IPS DF 4.7 (cell line): ENCODE measurements around the gene DYSF.

Experiments
- DNase-seq: peaks from one replicate; pipeline ENCODE4 v3.0.0-alpha.2; 2013; ENCODE audit warnings: low spot score; ENCODE audit errors: extremely low read depth

DYSF gene

DNA sequence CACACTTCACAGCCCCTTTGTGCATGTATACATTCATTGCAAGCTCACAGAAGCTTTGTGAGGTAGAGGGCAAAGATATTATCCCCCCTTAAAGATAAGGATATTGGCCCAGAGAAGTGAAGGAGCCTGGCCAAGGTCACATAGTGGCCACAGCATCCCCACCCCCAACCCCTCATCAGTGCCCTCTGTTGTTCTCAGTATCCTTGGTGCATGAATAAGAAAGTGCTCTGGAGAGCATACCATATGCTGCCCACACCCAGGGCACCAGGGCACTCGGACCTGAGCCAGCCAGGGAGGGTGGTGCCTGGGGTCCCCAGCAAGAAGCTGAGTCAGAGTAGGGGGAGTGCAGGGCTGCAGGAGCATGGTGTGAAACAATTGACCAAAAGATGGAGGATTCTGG, 3.3 kb downstream of the DYSF start:
- DNase-seq = no peak

DNA sequence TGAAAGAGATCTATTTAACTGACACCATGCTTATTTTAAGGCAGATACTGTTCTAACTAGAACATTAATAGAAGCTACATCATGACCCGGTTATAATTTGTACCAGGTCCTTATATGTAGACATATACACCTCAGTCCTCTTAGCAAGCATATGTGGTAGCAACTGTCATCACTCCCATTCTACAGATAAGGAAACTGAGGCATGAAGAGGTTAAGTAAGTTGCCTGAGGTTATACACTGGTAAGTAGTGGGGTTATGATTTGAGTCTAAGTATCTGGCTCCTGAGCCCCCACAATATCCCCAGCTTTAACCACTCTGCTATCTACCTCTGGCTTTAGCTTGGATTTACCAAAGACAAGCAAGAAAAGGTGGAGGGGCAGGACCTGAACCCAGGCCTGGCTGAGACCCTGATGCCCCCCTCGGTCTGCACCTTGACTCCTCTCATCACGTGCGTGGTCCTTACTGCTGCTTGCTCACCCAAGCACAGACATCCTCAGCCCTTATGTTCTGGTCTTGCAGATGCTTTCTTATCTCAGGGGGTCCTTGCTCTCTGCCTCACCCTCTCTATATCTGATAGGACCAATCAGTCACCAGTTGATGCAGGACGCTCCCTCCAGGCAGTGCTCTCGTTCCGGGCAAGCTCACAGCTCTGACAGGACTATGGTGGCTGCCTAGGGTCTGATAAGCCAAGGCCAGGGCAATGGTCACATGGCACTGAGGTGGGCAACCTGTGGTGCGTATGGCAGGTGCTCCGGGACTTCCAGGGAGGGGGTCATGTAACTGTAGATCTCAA, 4.0 kb downstream of the DYSF start:
- no peak for DNase-seq

DNA sequence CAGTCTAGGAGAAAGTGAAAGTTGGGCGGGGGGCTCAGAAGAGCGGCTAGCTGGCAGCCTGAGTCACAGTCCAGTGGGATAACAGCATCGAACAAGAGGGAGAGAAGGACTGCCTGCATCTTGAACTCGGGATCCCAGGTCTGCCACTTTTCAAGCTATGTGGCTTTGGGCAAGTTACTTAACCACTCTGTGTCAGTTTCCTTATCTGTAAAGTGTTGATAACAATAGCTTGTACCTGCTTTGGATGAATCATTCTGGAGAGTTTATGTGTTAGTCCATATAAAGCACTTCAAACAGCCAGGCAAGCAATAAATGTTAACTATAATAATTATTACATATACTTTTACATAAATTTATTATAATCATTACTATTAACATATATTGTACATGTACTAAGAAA, 4.6 kb downstream of the DYSF start:
- no peak for DNase-seq

DNA sequence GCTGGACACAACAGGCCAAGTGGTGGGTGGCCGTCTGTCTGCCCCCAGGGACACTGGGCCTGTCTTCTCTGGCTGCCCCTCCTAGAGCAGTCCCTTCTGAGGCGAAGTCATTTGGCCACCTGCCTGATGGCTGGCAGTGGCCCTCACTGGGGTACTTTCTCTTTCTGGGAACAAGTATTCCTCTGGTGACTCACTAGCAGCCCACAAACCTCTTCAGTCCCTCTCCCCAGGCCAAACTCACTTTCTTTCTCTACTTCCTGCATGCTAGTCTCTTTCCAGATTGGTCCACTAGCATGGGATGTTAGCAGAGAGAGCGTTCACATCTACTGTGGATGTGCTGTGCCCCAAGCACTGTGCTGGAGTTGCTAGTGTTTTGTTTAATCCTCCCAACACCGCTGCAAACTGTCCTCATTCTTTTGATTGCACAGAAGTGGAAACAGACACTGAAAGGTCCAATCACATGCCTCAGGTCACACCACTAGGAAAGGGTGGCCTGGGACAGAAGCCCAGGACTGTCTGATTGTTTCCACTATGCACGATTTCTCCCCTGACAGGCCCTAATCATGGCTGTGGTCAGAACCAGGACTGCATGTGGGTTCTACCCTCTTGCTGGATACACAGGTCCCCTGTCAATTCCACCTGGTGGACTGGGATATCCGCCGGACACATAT, 5.2 kb downstream of the DYSF start:
- no peak for DNase-seq

DNA sequence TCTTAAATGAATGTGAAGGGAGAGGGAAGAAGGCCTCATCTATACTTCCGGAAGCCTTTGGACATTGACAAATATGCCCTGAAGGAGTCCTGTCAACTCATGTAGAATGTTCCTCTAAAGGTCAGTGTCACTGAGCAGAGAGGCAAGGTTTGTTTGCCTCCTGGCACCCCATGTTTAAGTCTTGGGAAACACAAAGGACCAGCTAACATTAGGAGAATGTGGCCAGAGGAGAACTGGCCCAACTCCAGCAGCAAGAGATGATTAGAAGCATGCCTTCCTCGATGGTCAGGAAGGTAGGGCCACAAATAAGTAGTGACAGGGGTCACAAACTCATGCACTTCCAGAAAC, 5.7 kb downstream of the DYSF start:
- no peak for DNase-seq

DNA sequence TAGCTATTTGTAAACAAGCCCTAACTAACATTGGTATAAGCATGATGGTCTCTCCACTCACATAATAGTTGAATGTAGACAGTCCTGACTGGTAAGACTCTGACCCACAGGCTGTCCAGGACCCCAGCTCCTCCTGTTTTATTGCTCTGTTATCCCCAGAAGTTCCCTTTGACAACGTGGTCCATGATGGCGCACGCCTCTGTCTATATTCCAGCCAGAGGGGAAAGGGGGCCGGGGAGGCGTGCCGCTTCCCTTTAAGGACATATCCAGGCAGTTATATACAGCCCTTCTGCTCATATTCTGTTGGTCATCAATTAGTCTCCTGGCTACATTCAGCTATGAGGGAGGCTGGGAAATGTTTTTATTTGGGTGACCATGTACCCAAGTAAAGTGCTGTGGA, 6.7 kb downstream of the DYSF start:
- no peak for DNase-seq

DNA sequence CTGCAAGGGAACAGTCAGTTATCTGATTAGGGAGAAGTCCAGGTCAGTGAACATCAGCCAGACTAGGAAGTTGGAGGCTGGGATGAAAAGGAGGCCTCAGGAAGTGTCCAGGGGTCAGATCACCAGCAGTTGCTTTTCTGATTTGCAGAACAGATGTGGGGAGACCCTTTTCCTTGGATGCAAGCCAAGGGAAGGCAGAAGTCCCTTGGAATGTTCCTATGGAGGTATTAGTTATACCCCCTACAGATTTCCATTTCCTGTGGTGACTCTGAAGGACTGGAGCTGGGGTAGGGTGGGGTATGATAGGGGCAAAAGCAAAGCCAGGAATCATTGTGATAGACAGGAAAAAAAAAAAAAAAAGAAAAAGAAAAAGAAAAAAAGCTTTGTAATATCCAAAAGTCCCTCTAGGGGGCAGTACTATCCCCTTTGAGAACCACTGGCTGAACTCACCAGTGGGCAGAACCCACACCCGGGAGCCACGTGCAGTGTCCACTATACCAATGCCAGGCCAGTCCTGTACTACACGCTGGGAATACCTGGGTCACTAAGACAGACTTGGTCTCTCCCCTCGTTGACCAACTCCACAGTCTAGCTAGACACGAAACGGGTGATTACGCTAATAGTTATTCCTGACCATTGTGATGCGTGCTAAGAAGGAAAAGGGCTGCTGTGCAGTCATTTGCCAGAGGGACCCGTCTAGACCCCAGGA, 7.4 kb downstream of the DYSF start:
- no peak for DNase-seq

DNA sequence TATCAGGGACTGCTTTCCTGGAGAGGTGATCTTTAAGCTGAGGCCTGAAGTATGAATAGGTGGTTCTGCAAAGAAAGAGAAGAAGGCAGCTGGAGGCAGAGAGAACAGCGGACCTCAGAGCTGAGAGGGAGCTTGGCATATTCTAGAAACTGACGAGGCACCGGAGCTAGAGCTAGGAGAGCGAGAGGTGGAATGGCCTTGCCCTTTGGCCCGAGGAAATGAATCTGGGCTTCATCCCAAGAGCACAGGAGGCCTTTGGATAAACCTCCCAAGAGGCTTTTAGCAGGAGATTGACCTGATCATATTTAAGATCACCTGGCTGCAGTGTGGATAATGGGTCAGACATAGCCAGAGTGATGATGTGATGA, 7.9 kb downstream of the DYSF start:
- DNase-seq = no peak

DNA sequence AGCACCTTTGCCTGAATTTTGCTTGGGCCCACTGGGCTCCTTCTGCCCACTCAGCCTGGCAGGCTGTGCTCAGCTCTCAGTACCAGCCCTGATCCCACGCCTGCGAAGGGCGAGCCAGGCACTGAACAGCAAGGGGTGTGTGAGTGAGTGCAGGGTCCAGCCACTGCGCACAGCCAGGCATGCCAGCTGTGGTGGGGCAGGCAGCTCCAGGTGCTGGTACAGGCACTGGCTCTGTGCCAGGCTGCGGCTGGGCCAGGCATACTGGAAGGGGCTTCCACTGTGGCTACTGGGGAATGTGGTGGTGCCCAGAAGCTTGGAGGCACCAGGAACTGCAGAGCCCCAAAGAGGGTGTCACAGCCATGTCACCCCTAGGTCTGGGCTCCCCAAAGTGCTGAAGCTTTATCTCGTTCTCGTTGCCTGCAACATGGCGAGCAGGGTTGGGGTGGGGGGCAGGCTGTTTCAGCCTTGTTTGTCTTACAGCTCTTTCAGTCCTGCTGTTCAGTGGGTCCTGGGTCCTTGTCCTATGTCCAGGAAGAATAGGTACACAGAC, 8.8 kb downstream of the DYSF start:
- no peak for DNase-seq

DNA sequence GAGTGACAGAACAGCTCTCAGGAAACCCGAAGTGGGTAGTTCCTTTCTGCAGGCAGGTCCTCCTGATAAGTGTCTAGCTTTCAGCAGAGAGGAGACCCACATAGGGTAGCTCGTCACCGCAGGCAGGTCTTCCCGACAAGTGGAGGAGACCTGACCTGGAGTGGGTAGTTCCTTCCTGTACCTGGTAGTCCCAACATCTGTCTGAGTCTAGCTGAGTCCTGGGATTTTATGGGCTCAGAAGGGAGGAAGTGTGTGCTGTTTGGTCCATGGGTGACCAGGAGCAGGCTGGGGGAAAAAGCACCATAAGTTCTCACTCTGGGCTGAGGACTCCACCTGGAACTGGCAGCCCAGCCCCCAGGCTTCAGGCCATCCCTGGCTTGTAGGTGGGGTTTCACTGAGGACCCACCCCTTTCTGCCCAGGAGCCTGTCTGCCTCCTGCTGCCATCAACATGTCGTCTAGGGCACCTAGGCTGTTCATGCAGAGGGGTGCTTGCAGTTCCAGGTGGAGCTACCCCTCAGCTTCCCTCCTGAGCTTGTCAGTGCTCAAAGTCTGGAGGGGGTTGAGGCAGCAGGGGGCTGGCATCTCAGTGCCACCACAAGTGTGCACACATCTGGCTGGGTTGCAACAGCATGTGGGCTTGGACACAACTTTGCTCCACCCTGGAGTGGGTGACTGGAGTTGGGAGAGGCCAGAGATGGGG, 9.4 kb downstream of the DYSF start:
- DNase-seq = no peak

DNA sequence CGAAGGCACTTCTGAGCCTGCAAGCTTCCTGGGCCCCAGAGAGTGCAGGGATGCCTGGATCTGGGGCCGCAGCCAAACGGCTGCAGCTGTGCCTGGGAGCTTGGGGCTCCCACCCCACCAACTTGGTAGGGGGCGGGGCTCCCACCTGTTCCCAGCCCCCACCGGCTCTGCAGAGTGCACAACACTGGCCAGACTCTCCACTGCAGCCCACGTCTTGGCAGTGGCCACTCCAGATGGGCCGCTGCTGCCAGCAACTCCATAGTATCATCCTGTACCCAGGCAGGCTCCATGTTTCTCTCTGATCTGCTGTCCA, 9.9 kb downstream of the DYSF start:
- no peak for DNase-seq

DNA sequence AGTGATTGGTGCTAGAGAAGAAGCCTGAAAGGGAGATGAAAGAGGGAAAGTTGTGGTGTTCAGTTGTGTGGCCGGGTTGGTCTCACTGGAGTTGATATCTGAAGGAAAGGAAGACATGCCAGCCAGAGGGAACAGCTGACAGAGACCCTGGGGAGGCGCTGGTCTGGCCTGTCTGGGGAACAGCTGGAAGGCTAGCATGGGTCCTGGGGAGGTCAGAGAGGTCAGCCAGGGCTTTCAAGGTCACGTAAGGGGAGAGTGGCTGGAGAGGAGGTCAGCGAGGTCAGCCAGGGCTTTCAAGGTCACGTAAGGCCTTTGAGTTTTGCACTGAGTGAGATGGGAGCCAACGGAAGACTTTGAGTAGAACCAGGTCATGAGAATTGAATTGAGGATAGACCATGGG, 11.0 kb downstream of the DYSF start:
- DNase-seq = no peak

DNA sequence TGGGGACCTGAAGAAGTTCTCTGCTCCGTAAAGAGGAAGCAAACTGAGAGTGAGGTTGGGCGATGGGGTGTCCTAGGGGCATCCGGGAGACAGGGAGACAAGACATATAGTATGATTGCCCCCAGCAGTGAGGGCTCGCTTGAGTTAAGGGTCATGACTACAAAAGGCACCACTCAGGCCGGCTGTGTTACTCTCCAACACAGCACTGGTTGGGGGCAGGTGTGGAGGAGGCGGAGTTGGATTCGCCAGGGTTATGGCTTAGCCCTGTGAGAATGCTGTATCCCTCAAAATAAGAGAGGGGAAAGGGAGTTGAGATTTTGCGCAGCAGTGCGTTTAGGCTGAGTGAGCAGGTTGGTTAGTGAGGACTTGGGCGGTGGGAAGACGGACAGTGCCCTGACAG, 12.0 kb downstream of the DYSF start:
- DNase-seq = no peak

DNA sequence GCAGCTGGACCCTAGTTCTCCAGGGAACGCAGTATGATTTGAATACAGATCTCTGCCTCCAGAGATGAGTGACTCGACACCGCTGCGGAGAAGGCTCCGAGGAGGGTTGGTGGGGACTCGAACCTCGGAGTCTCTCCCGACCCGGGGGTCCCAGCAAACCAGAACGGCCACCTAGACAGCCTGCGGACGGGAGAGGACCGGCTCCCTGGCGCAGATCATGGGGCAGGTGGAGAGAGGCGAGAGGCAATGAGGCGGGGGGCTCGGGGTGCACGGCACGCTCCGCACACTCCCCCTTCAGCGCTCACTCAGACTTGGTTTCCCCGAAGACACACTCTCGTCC, 12.6 kb downstream of the DYSF start:
- no peak for DNase-seq

DNA sequence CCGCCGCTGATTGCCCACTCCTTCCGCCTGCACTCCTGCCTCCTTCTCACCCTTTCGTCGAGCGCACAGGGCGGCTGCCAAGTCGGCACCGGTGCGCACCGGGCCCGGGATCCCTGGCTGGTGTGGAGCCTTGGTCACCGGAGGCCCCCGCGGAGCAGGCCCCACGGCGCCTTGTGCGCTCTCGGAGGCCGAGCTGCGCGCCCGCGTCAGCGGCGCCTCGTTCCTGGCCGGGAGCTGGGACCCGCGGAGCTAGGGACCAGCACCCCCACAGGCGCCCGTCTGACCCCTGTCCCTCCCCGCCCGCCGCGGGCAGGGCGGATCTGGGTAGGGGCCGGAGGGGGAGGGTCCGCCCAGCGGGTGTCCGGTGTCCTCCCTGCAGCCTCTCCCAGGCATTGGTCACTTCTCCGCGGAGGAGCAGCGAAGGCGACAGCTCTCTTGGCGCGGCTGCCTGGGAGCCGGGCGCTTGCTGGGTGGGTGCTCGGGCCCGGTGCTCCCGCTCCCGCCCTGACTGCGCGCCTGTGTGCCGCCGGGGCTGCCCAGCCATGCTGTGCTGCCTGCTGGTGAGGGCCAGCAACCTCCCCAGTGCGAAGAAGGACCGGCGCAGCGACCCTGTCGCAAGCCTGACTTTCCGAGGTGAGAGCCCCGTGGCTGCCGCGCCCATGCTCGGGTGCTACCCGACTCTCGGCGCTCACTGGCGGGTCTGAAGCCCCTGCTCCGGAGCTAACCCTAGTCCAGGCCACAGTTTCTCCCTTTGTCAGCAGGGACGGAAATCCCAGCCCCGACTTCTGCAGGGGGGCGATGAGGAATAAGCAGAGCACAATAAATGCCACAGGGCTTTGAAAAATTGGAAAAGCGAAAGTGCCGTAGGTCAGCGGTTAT, 13.2 kb downstream of the DYSF start:
- DNase-seq = no peak

DNA sequence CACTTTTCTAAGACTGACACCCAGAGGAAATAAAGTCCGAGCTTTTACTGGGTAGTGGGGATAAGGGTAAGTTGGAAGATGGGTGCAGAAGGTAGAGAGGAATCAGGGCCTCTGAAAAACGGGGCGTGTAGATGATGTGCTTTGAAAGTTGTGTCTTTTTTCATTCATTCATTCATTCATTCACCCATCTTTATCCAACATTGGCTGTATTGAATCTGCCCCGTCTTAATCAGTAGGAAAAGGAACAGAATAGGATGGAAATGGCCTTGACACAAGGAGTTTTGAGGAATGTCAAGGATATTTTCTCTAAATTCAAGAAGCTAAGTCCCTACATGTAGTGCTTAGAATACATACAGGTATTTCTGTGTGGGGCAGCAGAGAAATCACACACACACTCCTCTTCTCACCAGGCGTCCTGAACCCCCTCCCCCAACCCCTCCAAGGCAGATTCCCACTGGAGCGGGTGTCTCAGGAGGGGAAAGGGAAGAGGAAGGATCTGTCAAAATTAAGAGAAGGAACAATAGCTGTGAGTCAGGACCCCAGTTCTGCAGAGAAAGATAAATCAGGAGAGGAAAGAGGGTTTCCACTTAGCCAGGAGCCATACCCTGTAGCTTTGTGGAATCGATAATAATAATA, 13.9 kb downstream of the DYSF start:
- no peak for DNase-seq

DNA sequence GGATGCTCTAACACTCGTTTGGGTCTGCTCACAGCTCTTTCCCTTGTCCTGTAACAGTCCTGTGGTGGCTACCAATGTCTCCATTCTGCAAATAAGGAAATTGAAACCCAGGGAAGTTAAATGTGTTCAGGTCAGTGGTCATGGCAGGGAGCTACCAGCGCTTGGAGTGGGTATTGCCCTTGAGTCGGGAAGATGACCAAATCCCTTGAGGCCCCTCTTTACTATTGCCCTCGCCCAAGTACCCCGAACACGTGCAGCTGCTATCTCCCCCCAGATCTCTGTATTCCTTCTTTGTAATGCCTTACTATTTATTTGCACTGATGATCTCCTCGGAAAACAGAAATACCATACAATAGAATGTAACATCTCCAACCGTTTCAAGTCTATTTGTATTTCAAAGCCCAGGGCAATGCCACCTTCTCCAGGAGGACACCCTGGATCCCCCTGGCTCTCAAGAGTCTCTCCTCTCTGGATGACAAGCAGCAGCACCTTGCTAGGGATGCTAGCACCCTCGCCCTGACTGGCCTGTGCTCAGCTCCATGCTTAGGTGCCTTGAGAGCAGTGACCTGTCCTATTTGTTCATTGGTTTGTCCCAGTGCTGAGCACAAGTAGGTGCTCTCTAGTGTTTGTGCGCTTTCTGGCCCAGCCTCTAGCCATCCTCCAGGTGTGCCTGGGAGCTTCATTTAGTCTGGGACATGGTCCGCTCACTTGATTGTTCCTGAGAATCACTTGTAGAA, 15.1 kb downstream of the DYSF start:
- DNase-seq = no peak

DNA sequence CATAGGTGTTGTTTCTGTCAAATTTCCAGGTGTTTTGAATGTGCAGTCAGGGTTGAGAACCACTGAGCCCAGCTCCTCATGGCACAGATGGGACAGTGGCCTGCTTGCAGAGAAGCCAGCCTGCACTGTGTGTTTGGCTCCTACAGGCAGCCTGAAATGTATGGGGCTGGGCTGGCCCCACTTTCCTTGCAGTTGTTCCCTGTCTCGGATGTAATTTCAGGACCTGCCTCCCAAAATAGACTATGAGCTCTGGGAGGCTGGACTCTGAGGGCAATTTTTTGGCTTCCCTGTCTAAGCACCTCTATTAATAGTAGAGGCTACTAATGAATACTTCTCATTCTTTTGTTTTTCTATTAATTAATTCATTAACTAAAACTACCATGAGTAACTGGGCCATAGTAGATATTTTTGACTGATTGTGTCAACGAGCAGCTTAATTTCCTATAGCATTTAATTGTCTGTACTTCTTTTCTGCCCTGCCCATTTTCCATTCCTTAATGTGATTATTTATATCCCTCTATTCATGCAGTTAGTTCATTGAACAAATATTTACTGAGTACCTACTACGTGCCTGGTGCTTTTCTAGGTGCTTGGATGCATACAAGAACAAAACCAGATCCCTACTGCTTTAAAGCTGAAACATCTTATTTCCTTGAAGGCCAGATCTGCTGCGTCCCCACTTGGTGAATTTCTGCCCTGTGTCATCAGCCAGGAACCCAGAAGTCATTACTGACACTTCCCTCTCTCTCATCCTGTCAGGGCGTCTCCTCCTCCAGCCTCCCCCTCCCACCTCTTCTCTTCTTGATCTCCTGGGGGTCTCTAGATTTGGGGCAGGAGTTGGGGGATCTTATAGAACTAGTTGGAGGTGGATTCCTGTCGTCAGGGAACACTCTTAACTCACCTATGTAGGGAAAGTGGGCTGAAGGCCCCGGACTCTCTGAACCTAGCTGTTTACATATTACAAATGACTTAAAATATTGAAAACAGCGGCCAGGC, 16.3 kb downstream of the DYSF start:
- DNase-seq = no peak

DNA sequence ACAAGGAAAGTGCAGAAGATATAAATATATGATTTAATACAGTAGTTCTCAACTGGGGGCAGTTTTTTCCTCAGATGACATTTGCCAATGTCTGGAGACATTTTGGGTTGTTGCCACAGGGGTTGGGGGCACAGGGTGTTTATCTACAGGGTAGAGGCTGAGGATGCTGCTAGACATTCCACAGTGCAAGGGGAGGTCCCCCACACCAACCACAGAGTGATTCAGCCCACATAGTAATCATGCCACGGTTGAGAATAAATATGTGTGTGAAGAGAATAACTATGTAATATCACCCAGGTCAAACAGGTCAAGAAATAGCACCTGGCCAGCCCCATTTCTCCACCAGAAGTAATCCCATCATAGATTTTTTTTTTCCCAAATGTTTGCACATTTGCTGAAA, 17.9 kb downstream of the DYSF start:
- DNase-seq = no peak
